ENCODE results near the gene ZNRF3.

DNA sequence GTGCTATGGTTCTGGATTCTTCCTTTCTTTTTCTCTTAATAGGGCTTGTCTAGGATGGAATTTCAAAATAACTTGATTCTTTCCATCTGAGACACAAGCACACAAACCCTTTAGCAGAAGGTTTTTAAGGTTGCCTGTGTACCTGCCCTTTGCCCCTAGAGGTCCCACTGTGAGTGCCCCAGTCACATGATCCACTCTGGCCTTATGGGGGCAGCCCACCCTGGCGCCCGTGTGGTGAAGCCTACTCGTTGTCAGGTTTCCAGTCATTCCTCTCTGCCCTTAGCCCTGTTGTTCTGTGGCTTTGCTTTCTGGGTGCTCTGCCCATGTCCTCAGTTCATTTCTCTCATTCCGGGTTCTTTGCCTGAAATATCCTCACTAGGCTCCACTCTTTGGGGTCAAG, 51.8 kb downstream of the ZNRF3 start:
- TF ChIP-seq, protein P1, sequence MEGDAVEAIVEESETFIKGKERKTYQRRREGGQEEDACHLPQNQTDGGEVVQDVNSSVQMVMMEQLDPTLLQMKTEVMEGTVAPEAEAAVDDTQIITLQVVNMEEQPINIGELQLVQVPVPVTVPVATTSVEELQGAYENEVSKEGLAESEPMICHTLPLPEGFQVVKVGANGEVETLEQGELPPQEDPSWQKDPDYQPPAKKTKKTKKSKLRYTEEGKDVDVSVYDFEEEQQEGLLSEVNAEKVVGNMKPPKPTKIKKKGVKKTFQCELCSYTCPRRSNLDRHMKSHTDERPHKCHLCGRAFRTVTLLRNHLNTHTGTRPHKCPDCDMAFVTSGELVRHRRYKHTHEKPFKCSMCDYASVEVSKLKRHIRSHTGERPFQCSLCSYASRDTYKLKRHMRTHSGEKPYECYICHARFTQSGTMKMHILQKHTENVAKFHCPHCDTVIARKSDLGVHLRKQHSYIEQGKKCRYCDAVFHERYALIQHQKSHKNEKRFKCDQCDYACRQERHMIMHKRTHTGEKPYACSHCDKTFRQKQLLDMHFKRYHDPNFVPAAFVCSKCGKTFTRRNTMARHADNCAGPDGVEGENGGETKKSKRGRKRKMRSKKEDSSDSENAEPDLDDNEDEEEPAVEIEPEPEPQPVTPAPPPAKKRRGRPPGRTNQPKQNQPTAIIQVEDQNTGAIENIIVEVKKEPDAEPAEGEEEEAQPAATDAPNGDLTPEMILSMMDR (IDR thresholded peaks at IDR 0.05): no peak
- no peak for TF ChIP-seq POLR2A (IDR thresholded peaks at IDR 0.05)

All from body of pancreas (tissue), 4 donors.